Measurements from ENCODE around the gene EPHA4.

The EPHA4 gene

DNA sequence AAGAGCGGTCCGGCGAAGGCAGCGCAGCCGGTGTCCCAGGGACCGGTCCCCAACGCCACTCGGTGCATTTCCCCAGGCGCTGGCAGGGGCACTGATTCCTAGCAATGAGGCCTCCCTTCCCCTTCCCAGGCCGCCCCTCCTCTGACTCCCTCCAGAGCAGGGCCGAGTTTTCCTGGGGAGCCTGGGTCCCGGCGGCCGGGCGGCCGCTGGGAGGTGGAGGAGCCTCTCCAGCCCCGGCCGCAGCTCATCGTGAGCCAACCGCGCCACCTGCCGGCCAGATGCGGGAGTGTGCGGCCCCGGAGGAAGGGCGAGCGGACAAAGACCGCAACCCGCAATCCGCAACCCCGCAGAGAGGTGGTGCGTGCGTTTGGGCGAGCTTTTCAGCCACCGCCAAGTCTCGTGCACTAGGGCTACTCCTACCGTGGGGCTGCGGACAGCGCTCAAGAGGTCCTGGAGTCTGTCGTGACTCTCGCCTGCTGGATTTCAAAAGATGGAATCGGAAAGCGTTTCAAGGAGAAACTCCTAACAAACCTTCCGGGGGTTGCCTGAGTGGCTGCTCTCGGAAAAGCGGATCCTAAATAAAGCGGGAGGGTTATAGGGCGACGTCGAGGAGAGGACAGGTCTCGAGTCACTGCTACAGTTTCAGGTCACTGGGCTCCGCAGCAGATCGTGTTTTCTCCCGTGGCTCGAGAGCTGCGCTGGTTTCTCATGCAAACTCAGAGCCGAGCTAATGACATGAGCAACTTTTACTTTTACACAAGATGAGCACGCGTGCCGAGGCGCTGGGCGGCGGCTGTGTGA is 1.5 kb upstream of the EPHA4 start:
- DNase-seq = peak; percentile 79
- in situ Hi-C loops (cut with MboI; ENCODE audit: low pct_unique_long_range_greater_than_20kb, low sequenced_read_pairs) = loop anchor here (25.0 kb wide), 1 partner anchor 886 kb away; no protein-coding TSS in a partner anchor

GRCh38 chr2:221572821-221573429 is 821 bp upstream of the EPHA4 start:
- in situ Hi-C loops (cut with MboI; ENCODE audit: low pct_unique_long_range_greater_than_20kb, low sequenced_read_pairs) = loop anchor here (25.0 kb wide), 1 partner anchor 886 kb away; no protein-coding TSS in a partner anchor

GRCh38 chr2:221571551-221572218 is 419 bp downstream of the EPHA4 start:
- in situ Hi-C loops (cut with MboI; ENCODE audit: low pct_unique_long_range_greater_than_20kb, low sequenced_read_pairs) = loop anchor here (25.0 kb wide), 1 partner anchor 884 kb away; no protein-coding TSS in a partner anchor

More at GRCh38 chr2:221572821-221573429, 821 bp upstream of the EPHA4 start:
- peak; percentile 37 for DNase-seq

DNA sequence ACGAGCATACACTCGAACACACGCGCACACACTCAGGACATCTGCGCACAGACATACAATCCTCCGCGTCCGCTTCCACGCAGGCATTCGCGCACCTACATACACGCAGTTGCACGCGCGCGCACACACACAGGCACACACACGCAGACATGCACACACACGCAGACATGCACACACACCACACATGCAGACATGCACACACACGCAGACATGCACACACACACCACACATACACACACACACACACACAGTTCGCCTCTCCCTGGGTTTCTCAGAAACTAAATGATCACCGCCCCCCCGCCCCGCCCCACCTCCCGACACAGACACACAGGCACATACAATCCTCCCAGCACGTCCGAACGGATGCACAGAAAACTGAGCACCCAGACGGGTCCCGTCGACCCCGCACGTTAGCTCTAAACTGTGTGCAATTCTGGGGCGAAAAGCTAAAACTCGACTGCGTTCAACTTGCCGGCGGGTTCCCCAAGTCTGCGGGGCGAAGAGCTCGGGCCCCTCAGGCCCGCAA is 1.0 kb downstream of the EPHA4 start:
- in situ Hi-C loops (cut with MboI; ENCODE audit: low pct_unique_long_range_greater_than_20kb, low sequenced_read_pairs) = loop anchor here (25.0 kb wide), 1 partner anchor 884 kb away; no protein-coding TSS in a partner anchor

More at GRCh38 chr2:221571551-221572218, 419 bp downstream of the EPHA4 start:
- DNase-seq = no peak

DNA sequence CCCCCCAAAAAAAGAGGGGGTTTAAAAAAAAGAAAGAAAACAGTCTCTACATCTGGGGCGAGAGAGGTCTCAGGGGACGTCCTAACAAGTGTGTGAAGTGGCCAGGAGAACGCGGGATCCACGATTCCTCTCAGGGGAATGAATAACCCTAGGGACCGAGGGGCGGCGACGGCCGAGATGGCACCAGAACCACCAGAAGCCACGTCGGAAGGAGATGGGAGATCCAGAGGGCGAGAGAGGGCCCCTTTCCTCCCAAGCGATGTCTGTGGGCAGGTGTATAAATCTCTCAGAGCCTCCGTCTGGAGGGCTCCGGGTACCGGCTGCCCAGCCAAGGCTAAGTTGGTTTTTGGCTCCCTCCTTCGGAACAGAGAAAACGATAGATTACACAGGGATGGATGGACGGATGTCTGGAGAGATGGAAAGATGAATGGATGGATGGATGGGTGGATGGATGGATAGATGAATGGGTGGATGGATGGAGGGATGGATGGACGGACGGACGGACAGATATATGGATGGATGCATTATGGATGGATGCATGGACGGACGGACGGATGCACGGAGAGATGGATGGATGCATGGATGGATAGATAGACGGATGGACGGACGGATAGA is 1.7 kb downstream of the EPHA4 start:
- in situ Hi-C loops (cut with MboI; ENCODE audit: low pct_unique_long_range_greater_than_20kb, low sequenced_read_pairs) = loop anchor here (25.0 kb wide), 1 partner anchor 883 kb away; no protein-coding TSS in a partner anchor
- no peak for DNase-seq

More for the DNA sequence above, 1.0 kb downstream of the EPHA4 start:
- DNase-seq = no peak

DNA sequence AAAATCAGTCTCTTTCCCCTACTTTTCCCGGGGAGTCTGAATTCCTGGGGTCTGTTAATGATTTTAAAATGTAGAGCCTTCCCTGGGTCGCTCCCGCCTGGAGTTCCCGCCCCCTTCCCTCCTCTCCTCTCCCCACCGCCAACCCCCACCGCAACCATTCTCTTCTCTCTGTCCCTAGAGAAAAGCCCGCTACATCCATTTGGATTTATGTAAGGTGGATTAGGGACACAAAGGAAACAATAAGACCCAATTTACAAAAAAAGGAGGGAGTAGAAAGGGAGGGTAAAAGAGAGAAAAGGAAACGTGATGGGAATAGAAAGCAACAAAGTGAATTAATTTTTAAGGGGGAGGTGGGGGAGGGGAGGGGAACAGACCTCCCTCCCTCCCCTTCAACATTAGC is 2.2 kb downstream of the EPHA4 start:
- in situ Hi-C loops (cut with MboI; ENCODE audit: low pct_unique_long_range_greater_than_20kb, low sequenced_read_pairs) = loop anchor here (25.0 kb wide), 1 partner anchor 883 kb away; no protein-coding TSS in a partner anchor
- no peak for DNase-seq

DNA sequence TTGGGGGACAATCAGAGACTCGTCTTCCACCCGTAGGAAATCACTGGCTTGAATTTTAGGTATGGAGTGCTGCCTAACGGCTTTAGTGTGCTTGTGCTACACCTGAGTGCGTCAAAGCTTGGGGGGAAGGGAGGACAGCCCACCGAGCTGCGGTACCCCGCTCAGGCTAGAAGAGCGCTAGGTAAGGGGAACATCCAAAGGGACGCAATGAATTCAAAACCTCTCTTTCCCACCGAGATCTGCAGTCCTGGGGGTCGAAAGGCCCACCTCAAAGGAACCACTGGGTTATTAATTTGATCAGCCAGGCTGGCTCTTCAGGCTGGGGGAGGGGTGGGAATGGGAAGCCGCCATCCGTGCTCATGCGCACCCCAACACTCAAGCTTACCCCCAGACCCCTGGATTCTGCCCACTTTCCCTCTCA is 2.7 kb downstream of the EPHA4 start:
- DNase-seq = no peak
- in situ Hi-C loops (cut with MboI; ENCODE audit: low pct_unique_long_range_greater_than_20kb, low sequenced_read_pairs) = loop anchor here (25.0 kb wide), 1 partner anchor 882 kb away; no protein-coding TSS in a partner anchor

GRCh38 chr2:221568299-221568698 is 3.8 kb downstream of the EPHA4 start:
- in situ Hi-C loops (cut with MboI; ENCODE audit: low pct_unique_long_range_greater_than_20kb, low sequenced_read_pairs) = loop anchor here (25.0 kb wide), 1 partner anchor 881 kb away; no protein-coding TSS in a partner anchor

DNA sequence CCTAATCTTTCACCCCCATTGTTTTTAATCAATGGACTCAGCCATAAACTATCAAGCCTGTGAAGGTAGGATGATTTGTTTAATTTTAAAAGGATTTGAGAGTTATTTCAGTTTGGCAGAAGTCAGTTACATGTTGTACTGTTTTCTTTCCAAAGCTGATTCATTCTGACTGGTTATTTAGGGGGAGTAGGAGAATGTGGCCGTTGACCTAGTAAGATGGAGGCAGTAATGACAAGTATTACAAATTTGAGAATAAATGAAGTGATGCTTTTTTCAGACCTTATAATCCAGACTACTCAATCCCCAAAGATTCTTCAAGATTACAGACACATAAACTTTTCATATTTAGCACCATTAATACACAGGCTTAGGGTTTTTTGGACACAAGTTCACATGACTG is 4.3 kb downstream of the EPHA4 start:
- DNase-seq = no peak
- in situ Hi-C loops (cut with MboI; ENCODE audit: low pct_unique_long_range_greater_than_20kb, low sequenced_read_pairs) = loop anchor here (25.0 kb wide), 1 partner anchor 881 kb away; no protein-coding TSS in a partner anchor

More at GRCh38 chr2:221568299-221568698, 3.8 kb downstream of the EPHA4 start:
- no peak for DNase-seq

DNA sequence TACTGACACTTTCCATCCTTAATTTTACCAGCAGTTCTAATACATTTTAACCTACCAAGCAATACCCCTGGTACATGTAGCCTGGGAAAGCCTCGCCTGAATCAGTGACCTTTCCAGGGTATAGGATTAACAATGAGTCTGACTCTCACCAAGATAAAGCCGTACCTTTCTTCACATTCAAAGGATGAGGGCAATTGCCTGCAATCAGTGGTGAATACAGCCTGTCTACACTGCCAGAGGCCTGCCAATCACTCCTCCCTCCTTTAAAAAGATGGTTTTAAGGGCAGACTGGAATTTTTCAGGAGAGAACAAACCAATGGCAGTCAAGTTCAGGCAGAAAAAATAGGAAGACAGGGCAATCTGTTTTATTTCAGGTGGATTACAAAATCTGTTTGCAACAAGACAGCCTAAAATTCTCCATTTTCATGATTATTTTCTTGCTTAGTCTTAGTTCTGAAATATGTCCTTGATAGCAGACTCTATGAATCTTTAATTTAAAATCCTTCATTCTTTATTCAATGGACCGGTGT is 4.8 kb downstream of the EPHA4 start:
- in situ Hi-C loops (cut with MboI; ENCODE audit: low pct_unique_long_range_greater_than_20kb, low sequenced_read_pairs) = loop anchor here (25.0 kb wide), 1 partner anchor 880 kb away; no protein-coding TSS in a partner anchor
- no peak for DNase-seq

DNA sequence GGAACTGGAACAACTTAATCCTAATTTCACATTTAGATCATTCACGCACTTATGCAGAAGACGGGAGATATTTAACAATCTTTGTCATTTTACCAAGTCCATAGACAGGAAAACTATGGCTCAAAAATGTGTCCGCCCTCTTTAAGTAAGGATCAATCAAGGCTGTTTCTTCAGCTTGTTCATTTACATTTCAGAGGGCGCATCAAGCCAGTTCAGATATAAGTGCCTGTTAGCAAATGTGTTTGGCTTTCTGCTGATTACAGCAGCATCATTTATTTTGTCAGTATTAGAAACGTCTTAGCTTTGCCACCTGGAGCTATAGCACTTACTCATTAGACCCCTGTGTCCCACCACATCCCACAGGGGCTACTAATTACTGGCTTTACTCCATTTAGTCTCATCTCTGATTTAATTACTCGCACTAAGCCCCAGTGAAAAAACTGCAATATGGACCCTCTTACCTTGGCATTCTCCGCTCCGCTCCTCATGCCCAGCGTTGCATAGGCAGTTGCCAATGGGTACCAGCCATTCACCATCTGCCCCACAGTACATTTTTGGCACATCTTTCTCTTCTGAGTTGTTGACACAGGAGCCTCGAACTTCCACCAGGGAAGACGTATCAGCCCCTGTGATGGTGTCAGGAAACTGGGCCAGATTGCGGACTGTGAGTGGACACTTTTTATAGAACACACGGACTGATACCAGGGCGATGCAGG is 8.7 kb downstream of the EPHA4 start:
- no peak for DNase-seq
- in situ Hi-C loops (cut with MboI; ENCODE audit: low pct_unique_long_range_greater_than_20kb, low sequenced_read_pairs) = loop anchor here (25.0 kb wide), 1 partner anchor 876 kb away; no protein-coding TSS in a partner anchor

DNA sequence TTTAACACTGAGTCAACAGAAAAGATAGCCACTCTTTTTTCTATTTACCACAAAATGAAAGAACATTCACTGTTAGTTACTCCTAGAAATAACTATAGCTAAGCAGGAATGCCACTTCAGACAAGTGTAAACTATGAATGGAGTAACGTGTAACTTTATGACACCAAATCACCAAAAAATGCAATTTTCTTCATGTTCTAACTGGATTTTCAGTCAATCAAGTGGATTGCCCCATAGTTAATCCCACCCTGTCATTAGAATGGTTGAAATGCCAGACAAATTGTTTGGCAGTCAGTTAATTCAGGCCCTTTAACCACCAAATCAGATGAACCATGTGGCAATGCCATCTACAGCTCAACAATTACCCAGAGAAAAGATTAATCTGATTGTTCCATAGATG is 9.9 kb downstream of the EPHA4 start:
- no peak for DNase-seq
- in situ Hi-C loops (cut with MboI; ENCODE audit: low pct_unique_long_range_greater_than_20kb, low sequenced_read_pairs) = loop anchor here (25.0 kb wide), 1 partner anchor 875 kb away; no protein-coding TSS in a partner anchor

- DNase-seq = no peak
- in situ Hi-C loops (cut with MboI; ENCODE audit: low pct_unique_long_range_greater_than_20kb, low sequenced_read_pairs) = loop anchor here (25.0 kb wide), 1 partner anchor 874 kb away; no protein-coding TSS in a partner anchor
Measured at GRCh38 chr2:221561770-221562169, 10.3 kb downstream of the EPHA4 start.

GRCh38 chr2:221559991-221560390 is 12.1 kb downstream of the EPHA4 start:
- in situ Hi-C loops (cut with MboI; ENCODE audit: low pct_unique_long_range_greater_than_20kb, low sequenced_read_pairs) = loop anchor here (25.0 kb wide), 1 partner anchor 873 kb away; no protein-coding TSS in a partner anchor
- no peak for DNase-seq

DNA sequence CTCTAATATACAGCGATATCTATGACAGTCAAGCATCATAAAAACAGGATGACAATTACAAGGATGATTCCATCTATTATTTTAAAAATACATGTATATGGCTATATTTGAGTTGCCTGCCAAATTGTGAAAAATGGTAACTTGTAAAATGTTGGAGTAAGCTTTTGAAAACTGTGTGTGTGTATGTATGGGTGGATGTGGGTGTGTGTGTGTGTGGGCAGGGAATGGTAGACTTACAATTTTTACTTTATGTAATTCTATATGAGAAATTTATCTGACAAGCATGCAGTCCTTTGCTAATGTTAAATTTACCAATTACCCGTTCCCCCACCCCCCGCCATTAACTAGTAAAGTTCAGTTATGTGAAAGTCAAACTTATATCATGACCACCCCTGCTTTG is 14.0 kb downstream of the EPHA4 start:
- in situ Hi-C loops (cut with MboI; ENCODE audit: low pct_unique_long_range_greater_than_20kb, low sequenced_read_pairs) = loop anchor here (25.0 kb wide), 1 partner anchor 871 kb away; no protein-coding TSS in a partner anchor
- DNase-seq = no peak

GRCh38 chr2:221555494-221555846 is 16.6 kb downstream of the EPHA4 start:
- DNase-seq = no peak
- in situ Hi-C loops (cut with MboI; ENCODE audit: low pct_unique_long_range_greater_than_20kb, low sequenced_read_pairs) = loop anchor here (25.0 kb wide), 1 partner anchor 868 kb away; no protein-coding TSS in a partner anchor

GRCh38 chr2:221554769-221555493 is 17.2 kb downstream of the EPHA4 start:
- in situ Hi-C loops (cut with MboI; ENCODE audit: low pct_unique_long_range_greater_than_20kb, low sequenced_read_pairs) = loop anchor here (25.0 kb wide), 1 partner anchor 868 kb away; no protein-coding TSS in a partner anchor

More at GRCh38 chr2:221554769-221555493, 17.2 kb downstream of the EPHA4 start:
- DNase-seq = no peak

Data from KBM-7 (cell line).